Measurements from ENCODE around the gene UGP2.
"Not testable (repeated sequence)": the region's sequence is repeated elsewhere in the genome, so short reads cannot be mapped to it uniquely, and the experiment has no call there.

The UGP2 gene

DNA sequence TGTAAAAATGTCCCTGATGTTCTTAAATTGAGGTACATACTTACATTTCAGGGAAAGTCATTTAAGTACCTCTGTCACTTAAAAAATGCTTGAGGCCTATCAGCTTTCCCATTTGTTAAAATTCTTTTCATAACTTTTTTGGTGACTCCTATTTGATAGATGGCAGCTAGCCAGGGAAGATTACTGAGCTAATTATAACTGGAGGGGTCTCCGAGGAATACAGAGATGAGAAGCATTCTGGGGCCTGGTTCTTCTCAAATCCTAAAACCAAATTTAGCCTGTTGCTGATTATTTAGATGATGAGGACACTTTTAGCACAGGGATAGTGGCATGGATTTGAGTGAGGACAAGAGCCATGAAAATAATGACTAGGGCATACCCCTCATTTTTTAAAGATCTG, 4.8 kb downstream of the UGP2 start:
- no peak for TF ChIP-seq POLR2A (IDR thresholded peaks at IDR 0.05; ENCODE audit: low read length)
- TF ChIP-seq GATA1 (IDR thresholded peaks at IDR 0.05; ENCODE audit: low read depth, low read length), result no peak
- no peak for DNase-seq

DNA sequence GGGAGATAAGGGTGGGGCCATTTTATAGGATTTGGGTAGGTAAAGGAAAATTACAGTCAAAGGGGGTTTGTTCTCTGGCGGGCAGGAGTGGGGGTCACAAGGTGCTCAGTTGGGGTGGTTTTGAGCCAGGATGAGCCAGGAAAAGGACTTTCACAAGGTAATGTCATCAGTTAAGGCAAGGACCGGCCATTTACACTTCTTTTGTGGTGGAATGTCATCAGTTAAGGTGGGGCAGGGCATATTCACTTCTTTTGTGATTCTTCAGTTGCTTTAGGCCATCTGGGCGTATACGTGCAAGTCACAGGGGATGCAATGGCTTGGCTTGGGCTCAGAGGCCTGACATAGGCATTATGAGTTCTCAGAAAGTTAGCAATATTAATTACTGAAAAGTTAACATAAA, 5.9 kb downstream of the UGP2 start:
- not testable (repeated sequence) for DNase-seq

DNA sequence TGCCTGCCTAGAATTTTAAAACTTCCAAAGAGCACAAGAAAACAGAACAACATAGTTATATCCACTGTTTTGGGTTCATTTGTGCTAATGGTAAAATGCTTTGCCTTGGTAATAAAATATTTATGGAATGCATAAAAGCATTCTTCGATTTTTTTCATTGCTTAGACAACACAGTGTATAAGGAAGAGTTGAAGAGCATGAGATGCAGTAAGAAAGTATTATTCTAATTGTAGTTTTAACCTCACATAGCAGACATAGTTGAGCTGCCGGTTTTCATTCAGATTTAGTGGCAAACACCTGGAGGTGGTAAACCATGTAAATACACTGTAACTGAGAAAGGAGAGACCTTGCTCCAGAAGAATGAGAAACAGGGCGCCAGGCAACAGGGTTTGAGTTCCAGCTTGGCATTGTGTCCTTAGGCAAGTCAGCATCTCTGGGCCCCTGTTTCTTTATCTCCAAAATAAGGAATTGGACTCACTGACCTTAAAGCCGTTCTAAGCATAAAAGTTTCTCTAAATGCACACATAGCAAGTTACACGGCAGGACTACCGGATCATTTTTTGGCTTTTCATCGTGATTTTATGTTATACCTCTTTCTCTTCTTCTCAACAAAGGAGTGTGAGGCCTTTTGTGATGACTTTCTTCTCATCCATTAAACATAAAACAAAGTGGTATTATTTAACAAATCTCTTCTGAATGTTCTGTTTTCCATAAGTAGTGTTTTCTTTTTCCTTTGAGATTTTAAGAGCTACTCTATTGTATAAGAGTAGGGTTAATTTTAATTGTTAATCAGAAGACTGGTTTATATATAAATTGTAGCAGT, 7.9 kb downstream of the UGP2 start:
- TF ChIP-seq GATA1 (IDR thresholded peaks at IDR 0.05; ENCODE audit: low read depth, low read length), result no peak
- TF ChIP-seq POLR2A (IDR thresholded peaks at IDR 0.05; ENCODE audit: low read length), result no peak
- no peak for DNase-seq

DNA sequence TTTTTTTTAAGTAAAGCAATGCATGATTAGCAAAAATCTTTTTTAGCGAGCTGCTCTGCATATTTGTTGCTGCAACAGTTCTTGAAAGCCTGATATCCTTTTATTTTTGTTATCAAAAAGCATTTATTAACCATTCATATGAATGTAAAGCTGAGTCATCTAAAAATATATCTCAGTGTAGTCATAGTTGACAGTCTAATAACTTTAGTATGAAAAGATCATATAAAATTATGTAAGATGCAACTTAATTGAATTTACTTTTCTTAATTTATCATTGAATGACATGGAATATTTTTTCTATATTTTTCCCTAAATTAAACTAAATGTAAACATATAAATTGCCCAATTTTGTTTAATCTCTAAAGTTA, 8.5 kb downstream of the UGP2 start:
- TF ChIP-seq POLR2A (IDR thresholded peaks at IDR 0.05; ENCODE audit: low read length) (no peak), GATA1 (IDR thresholded peaks at IDR 0.05; ENCODE audit: low read depth, low read length) (no peak)
- DNase-seq, result no peak

DNA sequence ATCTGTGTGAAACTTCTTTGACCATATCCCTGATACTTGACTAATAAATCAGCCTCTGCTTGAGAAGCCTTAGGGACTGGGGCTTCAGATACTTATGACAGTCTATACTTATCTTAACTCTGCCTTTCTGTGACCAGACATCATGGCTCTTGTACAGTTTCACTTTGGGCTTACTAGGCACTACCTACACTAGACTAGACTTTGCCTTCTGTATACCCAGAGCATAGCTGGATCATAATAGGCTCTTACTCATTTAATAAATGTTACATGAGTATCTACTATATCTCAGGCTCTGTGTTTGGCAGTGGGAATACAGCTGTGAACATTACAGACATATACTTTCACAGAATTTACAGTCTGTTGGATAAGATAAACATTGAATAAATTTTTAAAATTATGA, 9.0 kb downstream of the UGP2 start:
- peak; percentile 52 to 63 for DNase-seq
- no peak for TF ChIP-seq GATA1 (IDR thresholded peaks at IDR 0.05; ENCODE audit: low read depth, low read length)
- no peak for TF ChIP-seq POLR2A (IDR thresholded peaks at IDR 0.05; ENCODE audit: low read length)

DNA sequence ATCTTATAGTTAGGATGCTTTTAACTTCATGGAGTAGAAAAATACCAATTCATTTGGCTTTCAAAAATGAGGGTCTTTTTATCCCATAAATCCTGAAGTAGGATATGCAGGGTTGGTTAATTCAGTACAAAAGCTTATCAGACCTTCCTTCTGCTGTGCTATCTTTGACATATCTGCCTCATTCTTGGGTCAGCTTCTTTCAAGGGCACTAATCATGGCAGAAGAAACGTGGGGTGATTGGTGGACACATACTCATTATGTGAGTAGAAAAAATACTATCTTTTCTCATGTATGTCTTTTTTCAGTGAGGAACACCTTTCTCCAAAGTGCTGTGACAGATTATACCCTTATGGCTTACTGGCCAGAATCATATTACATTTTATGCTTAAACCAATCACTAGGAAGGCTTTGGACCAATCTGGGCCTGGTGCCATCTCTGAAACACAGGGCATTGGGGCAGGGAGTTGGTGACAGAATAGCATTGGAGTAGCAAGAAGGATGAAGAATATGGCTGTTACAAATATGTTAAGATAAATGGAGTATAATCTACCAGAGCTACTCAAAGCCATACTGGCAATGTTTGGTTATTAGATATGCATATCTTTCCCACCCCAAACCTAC, 10.1 kb downstream of the UGP2 start:
- peak; percentile 8 to 64 for DNase-seq

DNA sequence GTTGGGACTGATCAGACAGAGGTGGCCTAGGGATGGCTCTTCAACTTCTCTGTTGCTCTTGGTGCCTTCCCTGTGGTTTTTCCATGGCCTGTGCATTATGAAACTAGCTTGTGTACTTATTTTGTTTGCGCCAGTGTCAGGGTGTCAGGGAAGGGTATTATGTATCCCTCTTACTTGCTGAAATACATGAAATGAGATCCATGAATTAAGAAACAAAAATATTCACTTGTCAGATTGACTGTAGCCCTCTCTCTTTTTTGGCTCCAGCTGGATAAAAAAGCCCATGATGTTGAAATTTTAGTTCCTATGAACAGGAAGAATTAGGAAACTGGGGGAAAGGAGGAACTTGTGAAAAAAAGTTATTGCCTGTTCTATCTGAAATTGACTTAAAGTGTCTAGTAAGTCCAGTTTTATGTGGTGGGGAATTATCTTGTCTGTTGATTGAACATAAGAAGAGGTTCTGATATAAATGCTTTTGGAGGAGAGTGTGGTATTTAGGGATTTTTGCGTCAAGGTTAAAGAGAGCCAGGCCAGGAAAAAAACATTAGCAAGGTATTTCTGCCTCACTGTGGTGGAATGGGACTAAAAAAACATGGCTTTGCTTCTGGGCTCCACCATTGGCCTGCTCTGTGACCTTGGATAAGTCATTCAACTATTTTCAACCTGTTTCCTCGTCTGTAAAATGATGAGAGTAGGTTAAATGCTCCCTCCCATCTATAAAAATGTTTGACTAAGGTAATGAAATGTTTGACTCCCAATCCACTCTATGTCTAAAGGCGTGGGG, 12.0 kb downstream of the UGP2 start:
- TF ChIP-seq GATA1 (IDR thresholded peaks at IDR 0.05; ENCODE audit: low read depth, low read length) (no peak), POLR2A (IDR thresholded peaks at IDR 0.05; ENCODE audit: low read length) (no peak)
- DNase-seq, result no peak

More for the DNA sequence above, 10.1 kb downstream of the UGP2 start:
- no peak for TF ChIP-seq POLR2A (IDR thresholded peaks at IDR 0.05; ENCODE audit: low read length)
- no peak for TF ChIP-seq GATA1 (IDR thresholded peaks at IDR 0.05; ENCODE audit: low read depth, low read length)

DNA sequence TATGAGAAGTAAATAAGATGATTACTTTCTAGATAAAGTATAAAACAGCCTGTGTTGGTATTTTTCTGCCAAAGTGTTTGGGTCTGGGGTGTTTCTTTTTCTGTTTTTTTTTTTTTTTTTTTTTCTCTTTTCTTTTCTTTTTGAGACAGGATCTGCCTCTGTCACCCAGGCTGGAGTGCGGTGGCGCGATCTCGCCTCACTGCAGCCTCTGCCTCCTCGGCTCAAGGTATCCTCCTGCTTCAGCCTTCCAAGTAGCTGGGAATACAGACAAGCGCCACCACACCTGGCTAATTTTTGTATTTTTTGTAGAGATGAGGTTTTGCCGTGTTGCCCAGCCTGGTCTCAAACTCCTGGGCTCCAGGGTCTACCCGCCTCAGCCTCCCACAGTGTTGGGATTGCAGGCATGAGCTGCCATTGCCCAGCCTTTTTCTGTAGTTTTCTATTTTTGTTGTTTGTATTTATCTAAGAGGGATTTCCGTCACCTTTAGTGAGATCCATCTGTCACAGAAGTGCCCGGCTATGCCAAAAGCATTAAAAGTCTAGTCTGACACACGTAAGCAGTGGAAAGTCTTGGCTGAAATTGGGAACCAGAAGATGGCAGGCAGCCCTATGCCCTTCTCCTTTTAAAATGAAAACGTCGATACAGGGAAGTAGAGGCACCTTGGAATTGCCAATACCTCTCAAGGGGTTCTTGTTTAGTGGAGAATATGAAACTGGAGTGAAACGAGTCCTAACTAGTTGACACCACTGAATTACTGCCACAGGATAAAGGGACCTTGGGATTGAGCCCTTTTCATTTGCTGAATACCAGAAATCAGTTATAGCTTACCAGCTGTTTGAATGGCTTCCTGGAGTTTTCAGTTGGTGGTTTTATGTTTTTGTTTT, 14.0 kb downstream of the UGP2 start:
- TF ChIP-seq GATA1 (IDR thresholded peaks at IDR 0.05; ENCODE audit: low read depth, low read length) (no peak), POLR2A (IDR thresholded peaks at IDR 0.05; ENCODE audit: low read length) (no peak)
- no peak for DNase-seq

DNA sequence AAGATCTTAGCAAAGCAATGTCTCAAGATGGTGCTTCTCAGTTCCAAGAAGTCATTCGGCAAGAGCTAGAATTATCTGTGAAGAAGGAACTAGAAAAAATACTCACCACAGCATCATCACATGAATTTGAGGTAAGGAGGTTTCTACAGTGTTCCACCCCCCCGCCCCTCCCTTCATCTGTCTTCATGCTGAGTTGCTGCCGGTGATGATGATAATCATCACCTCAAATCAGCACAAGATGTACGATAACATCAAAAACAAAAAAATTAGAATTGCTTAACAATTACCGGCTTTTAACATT, 14.6 kb downstream of the UGP2 start:
- TF ChIP-seq POLR2A (IDR thresholded peaks at IDR 0.05; ENCODE audit: low read length), result no peak
- TF ChIP-seq GATA1 (IDR thresholded peaks at IDR 0.05; ENCODE audit: low read depth, low read length), result no peak
- no peak for DNase-seq

DNA sequence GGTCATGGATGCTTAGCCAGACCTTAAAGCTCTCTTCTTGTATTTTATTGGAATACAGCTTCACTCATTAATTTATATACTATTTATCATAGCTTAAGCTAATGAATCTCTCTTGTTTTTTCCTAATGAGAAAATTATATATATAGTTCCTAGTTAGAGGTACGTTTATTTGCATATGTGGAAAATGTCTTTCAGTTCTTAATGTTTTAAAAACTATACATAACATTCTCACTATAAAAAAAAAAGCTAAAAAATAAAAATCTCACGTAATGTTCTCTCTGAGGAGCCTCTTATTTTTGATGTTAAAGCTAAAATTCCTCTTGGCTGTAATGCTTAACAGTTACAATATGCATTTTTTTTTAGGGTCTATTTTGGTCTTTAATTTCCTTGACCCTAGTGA, 16.6 kb downstream of the UGP2 start:
- DNase-seq, result no peak
- no peak for TF ChIP-seq POLR2A (IDR thresholded peaks at IDR 0.05; ENCODE audit: low read length)

DNA sequence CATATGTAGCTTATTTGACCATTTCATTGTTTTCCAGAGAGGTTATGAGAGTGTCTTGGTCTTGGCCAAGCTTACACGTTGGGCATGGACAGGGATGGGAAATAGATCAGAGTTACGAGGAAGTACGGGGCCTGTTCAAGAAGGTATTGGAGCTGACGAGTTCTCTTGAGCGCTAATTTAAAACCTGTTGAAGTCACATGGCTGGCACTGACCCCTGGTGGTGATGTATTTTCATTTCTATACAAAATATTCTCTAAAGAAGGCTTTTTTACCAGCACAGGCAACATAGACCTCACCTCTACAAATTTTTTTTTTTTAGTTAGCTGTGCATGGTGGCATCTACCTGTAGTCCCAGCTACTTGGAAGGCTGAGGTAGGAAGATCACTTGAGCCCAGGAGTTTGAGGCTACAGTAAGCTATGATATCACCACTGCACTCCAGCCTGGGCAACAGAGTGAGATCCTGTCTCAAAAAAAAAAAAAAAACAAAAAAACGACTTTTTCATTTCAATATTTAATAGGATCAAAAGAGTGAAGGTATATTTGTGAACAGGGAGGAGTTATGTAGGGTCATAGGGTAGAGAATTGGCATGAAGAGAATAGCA, 19.6 kb downstream of the UGP2 start:
- DNase-seq, result peak; percentile 67 to 79
- no peak for TF ChIP-seq POLR2A (IDR thresholded peaks at IDR 0.05; ENCODE audit: low read length)
- no peak for TF ChIP-seq GATA1 (IDR thresholded peaks at IDR 0.05; ENCODE audit: low read depth, low read length)

DNA sequence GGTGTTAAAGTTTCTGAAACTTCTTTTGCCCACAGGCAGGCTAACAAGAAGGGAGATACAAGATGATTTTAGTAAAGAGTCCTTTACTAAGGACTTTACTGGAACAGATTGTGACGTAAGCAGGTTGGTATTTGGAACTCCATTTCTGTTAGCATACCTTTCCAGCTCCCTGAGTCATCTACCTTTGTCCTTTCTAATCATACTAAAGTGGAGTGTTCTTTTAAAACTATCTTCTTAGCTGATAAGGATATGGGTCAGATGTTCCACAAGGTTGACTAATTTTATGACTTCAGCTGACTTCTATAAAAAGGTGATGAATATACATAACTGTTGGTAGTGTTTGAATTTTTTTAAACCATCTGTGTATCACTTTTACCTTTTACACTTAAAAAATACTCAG, 21.1 kb downstream of the UGP2 start:
- TF ChIP-seq POLR2A (IDR thresholded peaks at IDR 0.05; ENCODE audit: low read length), result no peak
- TF ChIP-seq GATA1 (IDR thresholded peaks at IDR 0.05; ENCODE audit: low read depth, low read length), result no peak
- no peak for DNase-seq

DNA sequence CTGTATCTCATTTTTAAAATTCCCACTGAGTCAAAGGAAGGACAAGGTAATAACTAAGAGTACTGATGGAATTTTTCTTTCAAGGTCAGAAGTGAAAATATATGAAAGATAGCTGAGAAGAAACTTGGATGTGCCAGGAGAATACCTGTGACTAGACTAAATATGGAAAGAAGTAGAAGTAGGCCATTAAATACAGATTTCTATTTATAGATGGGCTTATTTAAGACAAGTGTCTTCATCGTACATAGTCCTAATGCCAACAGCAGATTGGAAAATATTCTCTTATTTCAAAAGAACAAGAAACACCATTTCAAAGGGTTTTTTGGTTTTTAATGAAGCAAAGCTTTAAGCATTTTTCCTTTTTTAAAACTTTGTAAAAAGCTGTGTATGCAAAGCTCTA, 22.0 kb downstream of the UGP2 start:
- no peak for TF ChIP-seq POLR2A (IDR thresholded peaks at IDR 0.05; ENCODE audit: low read length)
- no peak for TF ChIP-seq GATA1 (IDR thresholded peaks at IDR 0.05; ENCODE audit: low read depth, low read length)
- no peak for DNase-seq

Data from erythroblast (primary cell).